GM21786 (cell line): ENCODE results near the gene IP6K3.

Experiments
- ATAC-seq: cut with Tn5 transposase; IDR thresholded peaks from one replicate; pipeline ENCODE4 v1.9.1; 2021; ENCODE audit not compliant: unreplicated experiment

The IP6K3 gene

DNA sequence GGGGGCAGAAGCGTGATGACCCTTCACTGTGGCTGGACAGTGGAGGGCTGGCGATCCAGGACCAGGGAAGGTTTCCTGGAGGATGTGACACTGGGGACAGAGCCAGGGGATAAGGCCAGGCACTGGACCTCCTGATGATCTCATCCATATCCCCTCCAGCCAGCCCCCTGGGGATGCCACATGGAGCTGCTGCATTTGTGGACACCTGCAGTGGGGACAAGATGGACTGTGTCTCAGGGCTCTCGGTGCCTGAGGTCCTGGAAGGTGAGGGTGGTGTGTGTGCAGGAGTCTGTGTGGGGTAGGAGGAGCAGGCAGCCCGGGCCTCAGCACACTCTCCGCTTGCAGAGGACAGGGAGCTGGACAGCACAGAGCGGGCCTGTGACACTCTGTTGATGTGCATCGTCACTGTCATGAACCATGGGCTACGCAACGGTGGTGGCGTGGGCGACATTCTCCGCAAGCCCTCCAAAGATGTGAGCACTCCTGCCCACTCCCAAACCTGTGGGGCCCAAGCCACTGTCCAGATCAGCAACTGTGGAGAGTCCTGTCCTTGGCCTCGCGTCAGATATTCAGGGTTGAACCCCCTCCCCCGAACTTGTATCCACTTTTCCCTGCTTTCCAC is 55.1 kb downstream of the IP6K3 start:
- no peak for ATAC-seq

DNA sequence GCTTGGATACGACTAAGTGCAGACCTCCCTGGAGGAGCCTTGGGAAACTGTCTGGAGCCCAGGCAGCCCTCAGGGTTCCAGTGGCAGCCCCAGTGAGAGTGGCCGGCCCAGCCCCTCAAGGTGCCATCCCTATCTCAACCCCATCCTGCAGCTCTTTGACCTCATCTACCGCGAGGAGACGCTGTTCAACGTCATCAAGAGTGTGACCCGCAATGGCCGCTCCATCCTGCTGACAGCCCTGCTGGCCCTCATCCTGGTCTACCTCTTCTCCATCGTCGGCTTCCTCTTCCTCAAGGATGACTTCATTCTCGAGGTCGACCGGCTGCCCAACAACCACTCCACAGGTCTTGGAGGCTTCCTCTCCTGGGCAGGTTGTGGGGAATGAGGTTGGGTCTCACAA is 55.9 kb downstream of the IP6K3 start:
- ATAC-seq: no peak

DNA sequence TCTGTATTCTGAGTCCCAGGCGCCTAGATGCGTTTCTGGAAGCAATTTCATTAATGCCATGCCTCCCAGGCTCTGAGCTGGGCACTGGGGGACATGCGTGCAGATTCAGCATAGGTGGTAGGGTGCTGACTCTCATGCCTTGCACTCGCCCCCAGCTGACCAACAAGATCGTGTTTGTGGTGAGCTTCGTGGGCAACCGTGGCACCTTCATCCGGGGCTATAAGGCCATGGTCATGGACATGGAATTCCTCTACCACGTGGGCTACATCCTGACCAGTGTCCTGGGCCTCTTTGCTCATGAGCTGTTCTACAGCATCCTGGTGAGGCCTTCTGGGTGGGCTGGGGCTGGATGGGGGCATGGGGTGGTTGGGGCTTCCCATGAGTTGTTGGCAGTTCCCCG is 56.8 kb downstream of the IP6K3 start:
- no peak for ATAC-seq

DNA sequence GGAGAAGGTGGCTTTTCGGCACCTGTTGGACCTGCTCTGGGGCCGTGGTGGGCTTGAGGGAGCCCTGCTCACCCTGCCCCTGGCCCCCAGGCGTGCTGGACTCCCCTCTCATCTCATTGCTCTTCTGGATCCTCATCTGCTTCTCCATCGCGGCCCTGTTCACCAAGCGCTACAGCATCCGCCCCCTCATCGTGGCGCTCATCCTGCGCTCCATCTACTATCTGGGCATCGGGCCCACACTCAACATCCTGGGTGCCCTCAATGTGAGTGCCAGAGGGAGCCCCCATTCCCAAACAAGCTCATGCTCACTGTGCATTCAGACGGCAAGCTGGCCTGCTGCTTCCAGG is 57.6 kb downstream of the IP6K3 start:
- no peak for ATAC-seq

DNA sequence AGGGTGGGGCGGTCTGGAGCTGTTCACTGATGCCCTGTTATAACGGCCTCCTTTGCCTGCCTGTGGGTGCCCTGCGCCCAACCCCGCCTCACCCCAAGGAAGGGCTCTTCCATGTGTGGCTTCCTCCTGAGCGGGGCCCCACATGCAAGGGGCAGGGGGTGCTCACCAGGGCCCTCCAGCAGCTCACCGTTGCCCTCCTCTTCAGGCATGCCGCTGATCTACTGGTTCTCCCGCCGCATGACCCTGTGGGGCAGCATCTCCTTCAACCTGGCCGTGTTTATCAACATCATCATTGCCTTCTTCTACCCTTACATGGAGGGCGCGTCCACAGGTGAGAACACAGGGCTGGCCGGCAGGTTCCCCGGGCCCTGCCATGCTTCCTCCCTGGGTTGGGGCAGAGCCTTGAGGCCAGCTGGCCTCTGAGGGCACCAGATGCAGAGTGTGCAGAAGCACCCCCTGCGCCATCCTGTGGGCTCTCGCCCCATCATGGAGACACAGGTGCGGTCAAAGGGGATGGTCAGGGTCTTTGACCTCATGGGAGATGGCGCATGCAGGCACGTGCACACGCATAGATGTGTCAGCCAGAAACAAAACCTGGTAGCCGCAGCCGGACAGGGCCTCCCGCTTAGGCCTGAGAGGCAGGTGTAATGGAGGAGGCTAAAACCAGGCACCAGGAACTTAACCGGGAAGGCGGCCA is 58.1 kb downstream of the IP6K3 start:
- no peak for ATAC-seq

DNA sequence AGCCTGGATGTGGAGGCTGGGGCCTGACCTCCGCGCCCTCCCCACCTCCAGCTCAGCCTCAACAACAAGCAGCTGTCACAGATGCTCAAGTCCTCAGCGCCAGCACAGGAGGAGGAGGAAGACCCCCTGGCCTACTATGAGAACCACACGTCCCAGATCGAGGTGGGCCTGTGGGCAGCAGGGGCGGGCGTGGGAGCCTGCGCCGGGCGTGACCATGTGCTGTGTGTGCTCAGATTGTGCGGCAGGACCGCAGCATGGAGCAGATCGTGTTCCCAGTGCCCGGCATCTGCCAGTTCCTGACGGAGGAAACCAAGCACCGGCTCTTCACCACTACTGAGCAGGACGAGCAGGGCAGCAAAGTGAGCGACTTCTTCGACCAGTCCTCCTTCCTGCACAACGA is 58.7 kb downstream of the IP6K3 start:
- no peak for ATAC-seq

DNA sequence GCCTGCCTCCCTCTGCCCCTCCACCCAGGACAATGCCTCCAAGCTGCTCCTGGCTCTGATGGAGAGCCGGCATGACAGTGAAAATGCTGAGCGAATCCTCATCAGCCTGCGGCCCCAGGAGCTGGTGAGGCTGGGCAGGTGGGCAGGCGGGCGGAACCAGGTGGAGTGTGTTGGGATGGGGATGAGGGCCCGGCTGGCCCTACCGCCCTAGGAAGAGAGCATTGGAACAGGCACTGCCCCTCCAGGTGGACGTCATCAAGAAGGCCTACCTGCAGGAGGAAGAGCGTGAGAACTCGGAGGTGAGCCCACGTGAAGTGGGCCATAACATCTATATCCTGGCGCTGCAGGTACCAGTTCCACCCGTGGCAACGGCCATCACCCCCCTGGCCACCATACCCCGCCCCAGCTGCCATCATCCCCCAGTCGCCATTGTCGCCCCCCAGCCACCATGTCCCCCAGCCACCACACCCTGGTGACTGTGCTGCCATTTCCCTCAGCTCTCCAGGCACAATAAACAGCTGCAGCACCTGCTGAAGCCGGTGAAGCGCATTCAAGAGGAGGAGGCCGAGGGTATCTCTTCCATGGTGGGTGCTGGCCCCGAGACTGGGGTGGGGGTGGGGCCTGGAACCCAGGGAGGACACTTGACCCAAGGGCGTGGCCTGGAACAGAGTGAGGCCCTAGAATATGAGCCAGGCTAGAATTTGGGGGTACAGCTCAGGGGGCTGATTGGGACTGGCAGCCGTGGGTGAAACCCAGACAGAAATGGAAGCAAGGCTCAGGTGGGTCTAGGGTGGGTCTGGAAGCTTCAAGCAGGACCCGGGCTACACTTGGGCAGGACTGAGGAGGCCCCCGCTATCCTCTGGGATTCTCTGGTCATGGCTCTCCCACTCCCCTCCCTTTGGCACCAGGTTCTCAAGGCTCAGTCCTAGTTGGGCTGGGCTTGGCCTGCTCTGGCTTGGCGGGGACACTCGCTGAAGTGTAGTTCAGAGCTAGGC is 59.4 kb downstream of the IP6K3 start:
- ATAC-seq: no peak

DNA sequence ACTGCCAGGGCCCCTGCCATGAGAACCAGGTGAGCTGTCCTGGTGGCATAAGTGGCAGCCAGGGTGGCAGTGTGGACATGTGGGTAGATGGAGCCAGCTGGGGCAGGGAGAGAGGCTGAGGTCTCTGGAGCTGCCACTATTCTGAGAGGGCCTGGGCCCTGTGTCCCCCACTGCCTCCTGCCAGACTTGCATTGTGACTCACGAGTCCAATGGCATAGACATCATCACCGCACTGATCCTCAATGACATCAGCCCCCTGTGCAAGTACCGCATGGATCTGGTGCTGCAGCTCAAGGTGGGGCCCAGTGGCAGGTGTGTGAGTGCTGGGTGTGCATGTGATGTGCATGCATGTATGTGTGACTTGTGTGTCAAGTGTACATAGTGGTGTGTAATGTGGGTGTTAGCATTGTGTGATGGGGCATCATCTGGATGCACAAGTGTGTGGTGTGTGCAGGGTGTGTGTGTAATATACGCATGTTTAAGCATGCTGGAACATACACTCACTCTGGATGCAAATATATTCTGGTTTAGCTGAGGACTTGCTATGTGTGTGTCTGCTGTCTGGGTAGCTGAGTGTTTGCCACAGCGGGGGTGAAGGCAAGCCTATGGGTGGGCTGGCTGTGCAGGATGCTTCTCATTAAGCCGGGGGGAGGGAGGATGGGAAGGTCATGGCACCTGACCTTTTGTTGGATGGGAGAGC is 60.3 kb downstream of the IP6K3 start:
- no peak for ATAC-seq

DNA sequence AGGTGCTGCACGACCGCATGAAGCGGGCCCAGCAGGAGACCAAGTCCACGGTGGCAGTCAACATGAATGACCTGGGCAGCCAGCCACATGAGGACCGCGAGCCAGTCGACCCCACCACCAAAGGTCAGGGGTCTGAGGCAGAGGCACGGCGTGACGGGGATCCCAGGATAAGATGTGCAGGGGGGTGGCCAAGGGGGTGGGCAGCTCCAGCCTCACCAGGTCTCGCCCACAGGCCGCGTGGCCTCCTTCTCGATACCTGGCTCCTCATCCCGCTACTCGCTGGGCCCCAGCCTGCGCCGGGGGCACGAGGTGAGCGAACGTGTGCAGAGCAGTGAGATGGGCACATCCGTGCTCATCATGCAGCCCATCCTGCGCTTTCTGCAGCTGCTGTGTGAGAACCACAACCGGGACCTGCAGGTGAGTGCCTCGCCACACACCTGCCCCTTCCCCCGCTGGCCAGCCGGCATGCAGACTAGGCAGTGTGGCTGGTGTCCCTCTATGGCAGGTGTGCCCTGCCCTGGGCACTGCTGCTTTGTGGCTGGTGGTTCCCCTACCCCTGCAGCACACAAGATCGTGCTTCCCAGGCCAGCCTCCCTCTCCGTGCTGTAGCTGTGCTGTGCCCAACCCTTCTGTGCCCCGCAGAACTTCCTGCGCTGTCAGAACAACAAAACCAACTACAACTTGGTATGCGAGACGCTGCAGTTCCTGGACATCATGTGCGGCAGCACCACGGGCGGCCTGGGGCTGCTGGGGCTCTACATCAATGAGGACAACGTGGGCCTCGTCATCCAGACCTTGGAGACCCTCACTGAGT is 61.1 kb downstream of the IP6K3 start:
- no peak for ATAC-seq

DNA sequence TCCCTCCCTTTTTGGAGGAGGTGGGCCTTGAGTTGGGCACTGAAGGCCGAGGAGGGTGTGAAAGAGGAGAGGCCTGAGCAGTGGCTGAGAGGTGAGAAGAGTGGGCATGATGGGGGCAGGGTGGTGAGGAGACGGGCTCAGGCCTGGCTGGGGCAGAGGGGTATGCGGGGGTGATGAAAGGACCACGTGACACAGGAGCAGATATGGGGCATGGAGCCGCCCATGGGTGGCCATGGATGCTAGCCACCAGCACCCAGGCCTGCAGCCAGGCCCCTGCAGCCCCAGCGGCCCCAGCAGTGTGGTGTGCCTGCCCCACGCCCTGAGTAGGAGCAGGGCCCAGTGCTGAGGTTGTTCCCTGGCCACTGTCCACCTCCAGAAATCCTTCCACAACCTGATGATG is 61.7 kb downstream of the IP6K3 start:
- no peak for ATAC-seq

DNA sequence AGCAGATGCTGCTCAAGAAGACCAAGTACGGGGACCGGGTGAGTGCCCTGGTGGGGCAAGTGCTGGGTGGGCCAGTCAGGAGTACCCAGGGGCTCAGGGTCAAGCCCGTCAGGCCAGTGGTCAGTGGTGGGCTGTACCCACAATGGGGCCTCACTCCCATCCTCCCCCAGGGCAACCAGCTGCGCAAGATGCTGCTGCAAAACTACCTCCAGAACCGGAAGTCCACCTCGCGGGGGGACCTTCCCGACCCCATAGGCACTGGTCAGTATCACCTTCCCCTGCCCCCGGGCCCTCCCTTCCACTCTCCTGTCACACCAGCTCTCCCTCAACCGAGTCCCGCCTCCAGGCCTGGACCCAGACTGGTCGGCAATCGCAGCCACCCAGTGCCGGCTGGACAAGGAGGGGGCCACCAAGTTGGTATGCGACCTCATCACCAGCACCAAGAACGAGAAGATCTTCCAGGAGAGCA is 62.2 kb downstream of the IP6K3 start:
- ATAC-seq: no peak

DNA sequence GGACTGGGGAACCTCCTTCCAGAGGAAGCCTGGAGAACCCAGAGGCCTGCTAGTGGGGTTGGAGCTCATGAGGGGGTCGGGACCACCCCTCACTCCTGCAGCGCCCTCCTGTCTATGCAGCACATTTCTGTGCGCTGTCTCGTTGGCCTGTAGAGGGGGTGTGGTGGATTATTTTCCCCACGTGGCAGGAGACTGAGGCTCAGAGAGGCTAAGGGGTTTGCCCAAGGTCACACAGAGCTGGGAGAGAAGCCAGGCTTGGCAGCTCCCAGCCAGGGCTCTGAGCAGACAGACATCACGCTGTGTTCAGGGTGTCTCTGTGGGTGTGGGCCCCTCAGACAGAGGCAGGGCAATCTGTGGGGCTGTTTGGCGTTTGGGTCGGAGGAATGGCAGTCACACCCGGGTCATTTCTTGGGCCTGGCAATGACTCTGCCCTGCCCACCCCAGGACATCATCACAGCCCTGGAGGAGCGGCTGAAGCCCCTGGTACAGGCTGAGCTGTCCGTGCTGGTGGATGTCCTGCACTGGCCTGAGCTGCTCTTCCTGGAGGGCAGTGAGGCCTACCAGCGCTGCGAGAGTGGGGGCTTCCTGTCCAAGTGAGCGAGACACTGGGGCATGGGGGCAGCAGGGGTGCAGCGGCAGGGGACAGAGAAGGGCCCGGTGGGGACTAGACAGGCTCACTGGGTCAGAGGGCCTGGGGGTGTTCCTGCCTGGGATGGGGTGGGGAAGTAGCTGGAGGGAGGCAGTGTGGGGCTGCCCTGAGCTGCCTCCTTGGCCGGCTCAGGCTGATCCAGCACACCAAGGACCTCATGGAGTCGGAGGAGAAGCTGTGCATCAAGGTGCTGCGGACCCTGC is 62.9 kb downstream of the IP6K3 start:
- no peak for ATAC-seq

DNA sequence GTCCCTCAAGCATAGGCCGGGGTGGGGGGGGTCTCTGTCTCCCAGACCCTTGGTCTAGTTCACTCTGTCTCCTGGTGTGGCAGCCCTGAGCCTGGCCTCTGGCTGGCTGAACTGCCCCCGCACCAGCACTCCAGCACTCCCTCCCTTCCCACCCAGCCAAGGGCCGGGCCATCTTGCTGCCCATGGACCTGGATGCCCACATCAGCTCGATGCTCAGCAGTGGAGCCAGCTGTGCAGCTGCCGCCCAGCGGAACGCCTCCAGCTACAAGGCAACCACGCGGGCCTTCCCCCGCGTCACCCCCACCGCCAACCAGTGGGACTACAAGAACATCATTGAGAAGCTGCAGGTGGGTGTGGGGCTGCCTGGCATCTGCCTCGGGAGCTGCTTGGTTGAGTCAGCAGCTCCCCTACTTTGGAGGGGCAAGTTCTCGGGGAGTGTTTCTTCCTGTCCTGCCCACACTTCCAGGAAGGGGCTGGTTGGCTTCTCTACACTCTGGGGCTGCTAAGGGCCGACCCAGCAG is 63.6 kb downstream of the IP6K3 start:
- ATAC-seq: no peak

DNA sequence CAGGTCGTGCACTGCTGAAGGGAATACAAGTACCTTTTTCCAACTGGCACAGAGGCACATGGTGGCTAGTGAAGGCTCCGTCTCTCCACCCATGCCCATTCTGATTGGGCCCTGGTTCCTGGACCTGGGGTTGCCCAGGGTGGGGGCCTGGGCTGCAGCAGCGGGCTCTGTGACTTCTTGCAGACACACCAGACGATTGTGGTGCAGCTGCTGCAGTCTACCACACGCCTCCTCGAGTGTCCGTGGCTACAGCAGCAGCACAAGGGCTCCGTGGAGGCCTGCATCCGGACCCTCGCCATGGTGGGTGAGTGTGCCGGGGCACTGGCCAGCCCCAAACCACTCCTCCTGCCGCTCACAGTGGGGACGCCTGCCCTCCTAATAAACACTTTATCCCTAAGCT is 64.4 kb downstream of the IP6K3 start:
- no peak for ATAC-seq

DNA sequence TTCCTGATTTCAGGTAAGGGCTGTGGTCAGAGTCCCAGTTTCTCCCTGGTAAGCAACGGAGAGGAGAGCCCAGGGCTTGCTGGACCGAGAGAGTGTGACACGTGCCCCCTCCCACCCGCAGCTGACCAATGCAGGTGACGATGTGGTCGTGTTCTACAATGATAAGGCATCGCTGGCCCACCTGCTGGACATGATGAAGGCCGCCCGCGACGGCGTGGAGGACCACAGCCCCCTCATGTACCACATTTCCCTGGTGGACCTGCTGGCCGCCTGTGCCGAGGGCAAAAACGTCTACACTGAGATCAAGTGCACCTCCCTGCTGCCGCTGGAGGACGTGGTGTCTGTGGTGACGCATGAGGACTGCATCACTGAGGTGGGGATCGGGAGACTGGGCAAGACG is 66.9 kb downstream of the IP6K3 start:
- no peak for ATAC-seq

DNA sequence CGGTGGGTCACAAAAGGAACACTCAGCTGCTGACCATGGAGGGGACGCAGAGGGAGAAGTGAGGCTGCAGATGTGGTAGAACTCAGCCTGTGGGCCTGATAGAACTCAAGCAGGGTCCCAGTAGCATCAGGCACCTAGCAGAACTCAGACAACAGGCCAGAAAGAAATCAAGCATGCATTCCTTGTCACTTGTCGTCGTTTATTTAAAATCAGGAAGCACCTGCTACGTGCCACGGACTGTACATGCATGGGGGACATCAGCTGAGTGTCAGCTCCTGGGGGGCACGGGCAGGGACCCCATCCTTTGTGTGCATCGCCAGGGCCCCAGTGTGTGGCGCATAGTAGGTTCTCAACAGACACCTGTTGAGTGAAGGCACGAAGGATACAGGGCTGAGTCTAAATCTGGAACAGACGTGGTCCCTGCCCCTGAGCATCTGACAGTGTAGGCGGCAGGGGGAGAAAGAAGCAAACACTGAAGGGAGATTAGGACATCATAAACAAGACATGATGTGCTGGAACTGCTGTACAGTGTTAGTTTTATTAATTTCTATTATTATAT is 67.7 kb downstream of the IP6K3 start:
- ATAC-seq: no peak

DNA sequence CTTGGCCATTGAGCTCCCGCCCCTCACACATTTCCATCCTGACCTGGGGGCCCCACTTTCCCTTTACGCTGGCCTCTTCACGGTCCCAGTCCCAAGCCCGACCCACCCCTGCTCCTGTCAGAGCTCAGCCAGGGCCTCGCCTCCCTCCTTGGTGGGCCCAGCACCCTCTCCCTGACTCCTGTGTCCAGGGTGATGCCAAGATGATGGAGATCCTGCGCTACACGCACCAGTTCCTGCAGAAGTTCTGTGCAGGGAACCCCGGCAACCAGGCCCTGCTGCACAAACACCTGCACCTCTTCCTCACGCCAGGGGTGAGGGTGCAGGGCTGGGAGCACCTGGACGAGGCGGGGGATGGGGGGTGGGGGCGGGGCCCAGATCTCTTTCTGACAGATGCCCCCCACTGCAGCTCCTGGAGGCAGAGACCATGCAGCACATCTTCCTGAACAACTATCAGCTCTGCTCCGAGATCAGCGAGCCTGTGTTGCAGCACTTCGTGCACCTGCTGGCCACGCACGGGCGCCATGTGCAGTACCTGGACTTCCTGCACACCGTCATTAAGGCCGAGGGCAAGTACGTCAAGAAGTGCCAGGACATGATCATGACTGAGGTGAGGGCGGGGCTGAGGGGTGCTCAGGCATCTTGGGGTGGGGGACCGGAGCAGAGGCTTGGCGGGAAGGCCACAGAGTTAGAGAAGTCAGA is 68.3 kb downstream of the IP6K3 start:
- ATAC-seq: no peak

DNA sequence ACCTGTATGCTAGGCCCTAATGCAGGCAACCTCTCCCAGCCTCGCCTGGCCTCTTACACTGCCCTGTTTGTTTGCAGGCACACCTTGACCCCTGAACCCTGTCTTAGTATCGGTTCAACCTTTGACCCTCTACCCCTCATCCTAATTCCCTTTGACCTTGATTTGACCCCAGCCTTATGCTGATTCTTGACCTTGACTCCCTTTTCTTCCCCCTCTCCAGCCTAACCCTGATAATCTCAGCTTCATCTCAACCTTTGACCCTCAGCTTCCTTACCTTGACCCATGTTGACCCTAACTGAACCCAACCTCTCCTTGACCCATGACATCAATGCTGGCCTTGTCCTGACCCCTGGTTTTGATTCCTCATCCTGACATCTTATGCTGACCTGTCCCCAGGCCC is 69.0 kb downstream of the IP6K3 start:
- ATAC-seq: no peak
